Subcutaneous abdominal adipose tissue (tissue), 5 donors: ENCODE data around the gene DLGAP3.

ENCODE experiments used
- H3K27ac ChIP-seq: one replicate; pipeline ENCODE4 v1.7.0; 2013; ENCODE audit warnings: low read depth, mild to moderate bottlenecking, inconsistent platforms, low read length, moderate library complexity
- H3K27me3 ChIP-seq, 5 donors: one replicate each; pipeline ENCODE4 v1.7.0; 2013; ENCODE audit warnings: low read length in 5 of 5, inconsistent platforms in 1 of 5; ENCODE audit not compliant: control insufficient read depth in 5 of 5, insufficient read depth in 4 of 5
- H3K36me3 ChIP-seq, 5 donors: one replicate each; pipeline ENCODE4 v1.7.0; 2013; ENCODE audit warnings: low read length in 5 of 5; ENCODE audit not compliant: control insufficient read depth in 5 of 5, insufficient read depth in 5 of 5
- H3K4me1 ChIP-seq, 5 donors: one replicate each; pipeline ENCODE4 v1.7.0; 2013; ENCODE audit warnings: low read length in 5 of 5, mild to moderate bottlenecking in 3 of 5, moderate library complexity in 1 of 5; ENCODE audit not compliant: control insufficient read depth in 5 of 5, insufficient read depth in 5 of 5
- H3K4me3 ChIP-seq, 5 donors: one replicate each; pipeline ENCODE4 v1.7.0; 2013; ENCODE audit warnings: low read length in 5 of 5, low read depth in 1 of 5
- H3K9ac ChIP-seq, 5 donors: one replicate each; pipeline ENCODE4 v1.7.0; 2013; ENCODE audit warnings: low read length in 5 of 5, mild to moderate bottlenecking in 4 of 5, moderate library complexity in 3 of 5
- H3K9me3 ChIP-seq, 5 donors: one replicate each; pipeline ENCODE4 v1.7.0; 2013; ENCODE audit warnings: low read length in 5 of 5; ENCODE audit not compliant: control insufficient read depth in 5 of 5
- donor health status: healthy.
- donor health status: healthy.
- donor health status: healthy.
- donor health status: healthy.
- donor health status: healthy.

Gene DLGAP3

DNA sequence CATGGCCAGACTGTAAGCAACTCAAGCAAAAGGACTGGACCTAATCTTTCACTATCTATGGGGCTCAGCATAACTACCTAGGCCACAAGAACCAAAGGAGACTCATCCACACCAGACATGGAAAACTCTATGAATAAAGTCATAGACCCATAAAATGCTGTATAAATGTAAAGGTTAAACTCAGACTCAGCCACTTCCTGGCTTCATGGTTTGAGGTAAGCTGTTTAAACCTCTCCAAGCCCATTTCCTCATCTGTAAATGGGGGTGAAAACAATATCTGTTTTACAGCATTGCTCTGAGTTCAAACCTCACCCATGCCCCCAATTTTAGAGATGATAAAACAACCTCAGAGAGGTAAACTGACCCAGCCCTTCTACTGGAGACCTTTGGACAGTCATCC is 65.9 kb downstream of the DLGAP3 start:
- Histone ChIP-seq H3K4me1 (peaks cover 4 to 45% (median 31%) of the 10 kb centered on the region in 5 donors), H3K9ac (no peak overlapping the region), H3K9me3 (no peaks in the 10 kb centered on the region), H3K4me3 (no peak overlapping the region), H3K36me3 (no peaks in the 10 kb centered on the region), H3K27me3 (no peaks in the 10 kb centered on the region), H3K27ac (no peak overlapping the region)

DNA sequence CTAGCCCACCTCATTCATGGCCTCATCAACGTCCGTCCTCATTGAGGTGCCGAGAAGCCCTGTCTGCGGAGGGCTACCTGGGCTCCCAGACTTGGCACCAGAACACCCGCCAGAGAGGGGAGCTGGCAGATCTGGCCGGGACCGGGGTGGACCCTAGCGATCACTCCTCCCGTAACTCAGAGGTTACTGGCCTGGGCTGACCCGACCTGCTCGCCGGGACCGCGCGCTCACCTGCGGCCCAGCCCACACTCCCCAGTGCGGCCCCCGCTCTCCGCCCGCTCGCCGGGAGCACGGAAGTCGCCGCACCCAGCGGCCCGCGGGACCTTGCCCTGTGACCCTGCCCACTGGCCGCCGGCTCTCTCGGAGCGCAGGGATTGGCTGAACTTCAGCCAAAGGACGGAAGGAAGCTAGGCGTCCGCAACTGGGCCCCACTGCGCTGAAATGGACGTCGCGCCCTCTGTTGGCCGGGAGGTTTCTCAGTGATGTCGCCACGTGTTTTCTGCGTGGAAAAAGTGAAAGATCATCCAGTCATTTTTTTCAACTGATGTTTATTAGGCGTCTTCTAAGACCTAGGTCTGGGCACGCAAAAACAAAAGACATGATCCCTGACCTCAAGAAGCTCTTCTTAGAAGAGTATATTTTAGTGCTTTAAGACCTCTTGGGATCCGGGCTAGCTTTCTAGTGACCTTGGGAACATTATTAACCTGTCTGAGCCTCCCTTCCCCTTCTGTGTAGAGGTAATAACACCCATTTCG is 69.8 kb downstream of the DLGAP3 start, which contains the start of gene SMIM12:
Gene SMIM12 (minus strand): TSS at position 304 of the 755 bp plus-strand sequence. CDS start 3,772 bp downstream, outside the sequence.
- no peaks in the 10 kb centered on the region for H3K27me3 ChIP-seq
- H3K9me3 ChIP-seq: no peaks in the 10 kb centered on the region
- peaks cover 5 to 15% (median 12%) of the 10 kb centered on the region in 5 donors for H3K36me3 ChIP-seq
- peaks cover 8 to 28% (median 25%) of the 10 kb centered on the region in 5 donors for H3K4me1 ChIP-seq
- H3K9ac ChIP-seq: peak within 1 kb of the TSS; percentile 87 to 100 (median 100)
- H3K4me3 ChIP-seq: peak within 1 kb of the TSS; percentile 91 to 100 (median 100)
- H3K27ac ChIP-seq: peak within 1 kb of the TSS; percentile 95

DNA sequence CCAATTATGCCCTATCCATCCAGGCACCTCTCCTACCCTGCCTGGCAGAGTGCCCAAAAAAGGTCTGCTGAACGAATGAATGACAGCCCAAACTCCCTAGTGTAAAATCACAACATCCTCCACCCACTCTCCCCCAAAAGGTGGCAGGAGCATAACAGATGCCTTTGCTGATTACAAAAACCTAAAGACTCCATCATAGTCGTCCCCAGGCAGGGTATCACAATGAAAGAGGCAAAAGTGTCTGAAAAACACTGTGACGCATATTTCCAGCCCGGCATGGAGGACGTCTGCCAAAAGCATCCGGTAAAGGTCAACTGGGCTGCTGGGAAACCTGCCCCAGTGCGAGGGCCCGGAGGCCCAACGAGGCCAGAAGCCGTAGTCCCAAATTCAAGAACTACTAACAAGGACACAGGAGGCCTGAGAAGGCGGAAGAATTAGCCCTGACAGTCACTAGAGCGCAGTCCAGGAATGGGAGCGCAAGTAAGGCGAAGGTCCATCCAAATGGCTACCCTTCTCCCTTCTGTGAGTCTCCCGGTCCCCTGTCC is 70.5 kb downstream of the DLGAP3 start:
- Histone ChIP-seq H3K4me3 (peak overlapping the region; percentile 91 to 100 (median 100)), H3K9ac (peak overlapping the region; percentile 87 to 100 (median 100)), H3K27me3 (no peaks in the 10 kb centered on the region), H3K36me3 (peaks cover 7 to 20% (median 19%) of the 10 kb centered on the region in 5 donors), H3K27ac (peak overlapping the region; percentile 95), H3K9me3 (no peaks in the 10 kb centered on the region), H3K4me1 (peaks cover 8 to 28% (median 25%) of the 10 kb centered on the region in 5 donors)

DNA sequence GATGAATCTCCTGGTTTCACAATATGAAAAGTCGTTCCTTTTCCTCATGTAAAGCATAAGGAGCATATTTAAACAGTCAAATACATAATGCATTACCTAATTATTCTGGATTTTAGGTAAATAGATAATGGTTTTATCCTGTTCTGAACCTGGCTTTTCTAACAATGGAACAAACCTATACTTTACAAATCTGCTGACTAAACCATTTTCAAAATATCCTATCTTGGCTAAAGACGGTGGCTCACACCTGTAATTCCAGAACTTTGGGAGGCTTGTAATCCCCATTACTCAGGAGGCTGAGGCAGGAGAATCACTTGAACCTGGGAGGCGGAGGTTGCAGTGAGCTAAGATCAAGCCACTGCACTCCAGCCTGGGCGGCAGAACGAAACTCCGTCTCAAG is 72.8 kb downstream of the DLGAP3 start:
- H3K36me3 ChIP-seq: peaks cover 7 to 32% (median 20%) of the 10 kb centered on the region in 5 donors
- no peak overlapping the region for H3K4me3 ChIP-seq
- no peaks in the 10 kb centered on the region for H3K27me3 ChIP-seq
- H3K27ac ChIP-seq: no peak overlapping the region
- H3K9me3 ChIP-seq: no peaks in the 10 kb centered on the region
- H3K4me1 ChIP-seq: peaks cover 10 to 41% (median 30%) of the 10 kb centered on the region in 5 donors
- no peak overlapping the region for H3K9ac ChIP-seq

DNA sequence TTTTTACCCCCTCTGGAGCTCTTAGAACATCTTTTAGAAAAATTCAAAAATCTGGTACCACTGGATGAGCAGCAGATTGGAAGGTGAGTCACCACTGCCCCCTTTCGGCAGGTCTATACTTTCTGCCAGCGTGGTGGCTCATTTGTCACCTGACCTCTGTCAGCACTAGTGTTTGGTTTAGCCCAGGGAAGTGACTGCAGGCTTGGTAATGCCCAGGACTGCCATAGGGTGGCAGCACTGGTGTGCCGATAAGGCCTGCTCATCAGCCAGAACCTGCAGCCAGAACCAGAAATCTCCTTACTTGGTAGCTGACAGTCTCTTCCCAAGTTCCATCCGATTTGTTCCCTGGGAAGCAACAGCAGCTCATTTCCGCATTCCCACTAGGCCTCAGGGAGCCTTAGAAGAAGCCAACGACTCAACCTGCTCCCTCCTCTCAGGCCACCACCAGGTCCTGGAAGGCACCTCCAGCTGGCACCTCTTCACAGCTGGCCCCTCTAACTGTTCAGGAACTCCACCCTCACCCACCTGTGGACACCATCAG is 76.7 kb downstream of the DLGAP3 start:
- no peaks in the 10 kb centered on the region for H3K9me3 ChIP-seq
- peaks cover 13 to 44% (median 18%) of the 10 kb centered on the region in 5 donors for H3K4me1 ChIP-seq
- H3K36me3 ChIP-seq: peaks cover 11 to 48% (median 31%) of the 10 kb centered on the region in 5 donors
- H3K4me3 ChIP-seq: no peak overlapping the region
- H3K9ac ChIP-seq: peak overlapping the region in 1 of 5 donors; percentile 20
- no peaks in the 10 kb centered on the region for H3K27me3 ChIP-seq
- H3K27ac ChIP-seq: no peak overlapping the region

DNA sequence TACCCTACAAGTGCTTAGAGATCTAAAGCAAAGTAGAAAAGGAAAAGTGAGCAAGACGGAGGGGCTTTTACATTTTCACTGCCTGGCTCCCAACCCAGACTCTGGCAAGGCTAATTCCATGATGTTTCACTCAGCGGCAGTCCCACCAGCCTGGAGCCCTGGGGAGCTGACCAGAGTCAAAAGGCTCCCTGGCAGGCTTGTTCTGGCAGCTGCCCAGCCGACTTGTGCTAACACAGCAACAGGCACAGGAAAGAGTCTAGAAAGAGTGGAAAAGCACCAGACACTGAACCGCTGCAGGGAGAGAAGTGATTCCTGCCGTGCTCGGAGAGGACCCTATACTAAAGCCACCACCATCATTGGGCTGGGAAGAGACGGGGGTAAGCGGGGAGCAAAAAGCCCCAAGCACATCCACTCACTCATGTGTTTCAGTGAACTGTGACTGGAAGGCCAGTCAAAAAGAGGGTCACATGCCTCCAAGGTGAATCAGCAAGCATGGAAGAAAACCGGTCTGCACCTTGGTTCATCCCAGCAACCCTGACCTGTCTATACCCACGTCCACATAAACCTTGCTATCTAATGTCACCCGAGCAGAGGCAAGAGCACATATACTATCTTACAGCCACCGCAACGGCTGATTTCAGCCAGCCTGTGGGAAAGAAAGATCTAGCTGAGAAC is 77.9 kb downstream of the DLGAP3 start:
- Histone ChIP-seq H3K4me3 (peak overlapping the region in 2 of 5 donors; percentile 22 to 31), H3K36me3 (peaks cover 11 to 51% (median 36%) of the 10 kb centered on the region in 5 donors), H3K27me3 (no peaks in the 10 kb centered on the region), H3K9me3 (no peaks in the 10 kb centered on the region), H3K4me1 (peaks cover 14 to 50% (median 16%) of the 10 kb centered on the region in 5 donors), H3K9ac (peak overlapping the region in 4 of 5 donors; percentile 8 to 66 (median 20)), H3K27ac (peak overlapping the region; percentile 44)

DNA sequence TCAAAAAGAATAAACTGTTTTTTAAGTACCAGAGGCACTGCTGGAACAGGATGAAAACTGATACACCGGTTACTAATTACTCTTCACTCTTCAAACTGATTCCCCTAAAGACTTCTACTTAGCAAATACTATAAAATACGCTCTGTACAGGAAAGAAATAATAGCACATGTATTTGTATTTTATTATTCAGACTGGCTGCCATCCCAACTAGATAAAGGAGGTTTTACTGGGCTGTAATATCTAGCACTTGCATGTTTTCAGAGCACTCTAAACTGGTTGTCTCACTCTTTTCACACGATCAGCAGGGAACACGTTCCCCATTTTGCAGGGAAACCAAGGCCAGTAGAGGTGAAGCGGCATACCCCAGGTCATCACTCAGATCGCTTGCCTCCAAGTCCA is 79.1 kb downstream of the DLGAP3 start:
- Histone ChIP-seq H3K4me3 (no peak overlapping the region), H3K9me3 (no peaks in the 10 kb centered on the region), H3K27me3 (no peaks in the 10 kb centered on the region), H3K9ac (peak overlapping the region in 1 of 5 donors; percentile 1), H3K4me1 (peaks cover 14 to 56% (median 16%) of the 10 kb centered on the region in 5 donors), H3K36me3 (peaks cover 11 to 45% (median 29%) of the 10 kb centered on the region in 5 donors), H3K27ac (peak overlapping the region; percentile 44)

DNA sequence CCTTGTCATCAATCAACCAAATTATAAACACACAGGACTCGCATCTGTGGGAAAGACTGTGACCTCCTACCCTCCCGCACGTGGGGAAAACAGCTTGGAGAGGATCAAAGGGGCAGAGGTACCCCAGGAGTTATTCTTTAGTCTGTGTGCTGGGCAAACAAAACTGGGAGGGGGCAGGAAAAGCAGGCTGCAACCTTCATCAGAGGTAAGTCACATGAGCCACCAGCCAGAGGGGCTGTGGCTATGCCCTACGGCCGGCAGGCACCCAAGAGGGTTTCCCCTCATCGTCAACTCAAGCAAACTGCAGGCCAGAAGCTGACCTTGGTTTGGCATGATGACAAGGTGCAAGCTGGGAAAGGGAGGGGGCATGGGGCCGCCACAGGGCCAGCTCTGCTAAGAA is 82.4 kb downstream of the DLGAP3 start:
- Histone ChIP-seq H3K4me3 (no peak overlapping the region), H3K27ac (no peak overlapping the region), H3K9ac (no peak overlapping the region), H3K27me3 (no peaks in the 10 kb centered on the region), H3K4me1 (peaks cover 20 to 78% (median 30%) of the 10 kb centered on the region in 5 donors), H3K36me3 (peaks cover 4 to 24% (median 17%) of the 10 kb centered on the region in 5 donors), H3K9me3 (no peaks in the 10 kb centered on the region)

DNA sequence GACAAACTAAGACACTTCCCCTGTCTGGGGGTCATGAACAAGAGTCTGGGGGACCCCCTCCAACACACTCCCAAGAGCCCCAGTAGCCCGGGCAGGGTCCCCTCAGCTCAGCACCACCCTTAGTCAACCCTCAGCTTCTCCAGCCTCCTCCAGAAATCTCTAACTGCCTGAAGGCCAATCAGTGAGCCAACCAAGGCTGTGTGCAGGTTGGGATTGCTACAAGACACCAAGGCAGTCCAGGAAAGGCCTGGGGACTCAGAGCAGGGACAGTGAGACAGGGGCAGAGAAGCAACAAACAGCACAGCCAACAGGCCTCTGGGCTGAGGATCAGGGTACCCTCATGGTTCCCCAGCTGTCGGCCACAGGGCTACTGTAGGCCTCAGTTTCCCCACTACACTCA is 83.2 kb downstream of the DLGAP3 start:
- Histone ChIP-seq H3K4me1 (peaks cover 11 to 78% (median 23%) of the 10 kb centered on the region in 5 donors), H3K36me3 (peaks cover 4 to 24% (median 17%) of the 10 kb centered on the region in 5 donors), H3K27me3 (no peaks in the 10 kb centered on the region), H3K4me3 (no peak overlapping the region), H3K27ac (no peak overlapping the region), H3K9me3 (no peaks in the 10 kb centered on the region), H3K9ac (no peak overlapping the region)
